ENCODE data around the gene EPS8L2.

Gene EPS8L2

DNA sequence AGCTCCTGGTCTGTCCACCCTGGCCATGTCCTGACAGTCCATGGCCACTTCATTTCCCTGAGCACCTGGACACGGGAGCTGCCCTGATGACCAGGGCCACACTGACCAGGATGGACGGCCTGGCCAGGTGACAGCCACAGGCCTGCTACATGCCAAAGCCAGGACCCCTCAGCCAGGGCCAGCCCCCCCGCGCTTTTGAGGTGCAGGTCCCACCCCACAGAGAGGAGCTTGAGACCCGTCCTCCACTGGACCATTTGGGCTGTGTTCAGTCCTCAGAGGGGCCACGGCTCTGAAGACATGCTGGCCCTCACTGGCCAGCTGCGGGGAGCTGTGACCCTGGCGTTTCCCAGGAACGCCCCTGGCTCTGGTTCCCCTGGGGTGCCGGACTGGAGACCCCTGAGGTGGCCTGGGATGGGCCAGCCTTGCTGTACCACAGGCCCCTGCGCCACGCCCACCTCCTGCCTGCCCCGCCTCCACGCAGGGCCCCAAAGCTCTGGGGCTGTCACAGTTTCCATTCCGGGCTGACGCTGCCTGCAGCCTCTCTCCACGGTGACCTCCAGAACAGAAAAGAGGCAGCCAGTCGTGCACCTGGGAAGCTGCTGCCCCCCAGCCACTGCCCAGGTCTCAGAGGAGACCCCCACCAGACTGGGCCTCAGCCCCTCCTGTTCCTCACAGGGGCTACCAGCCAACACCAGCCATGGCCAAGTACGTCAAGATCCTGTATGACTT, 18.2 kb downstream of the EPS8L2 start:
- Histone ChIP-seq H3K9ac (ENCODE audit: insufficient read length) (no peak overlapping the region), H3K27ac (no peak overlapping the region), H3K36me3 (ENCODE audit: insufficient read depth, low read length) (no peaks in the 10 kb centered on the region), H3K4me3 (no peak overlapping the region), H3K9me3 (ENCODE audit: low read depth, low read length) (no peaks in the 10 kb centered on the region)
- TF ChIP-seq EZH2 (IDR thresholded peaks at IDR 0.05) (no peak), FOXP2 (optimal IDR thresholded peaks at IDR 0.05; ENCODE audit: control extremely low read depth, extremely low read length, insufficient read depth) (no peak), POLR2AphosphoS5 (IDR thresholded peaks at IDR 0.05; ENCODE audit: borderline replicate concordance, low read depth, low read length) (no peak)
- no peak for DNase-seq (ENCODE audit: low read depth, low spot score)

GRCh38 chr11:724778-725386, 18.9 kb downstream of the EPS8L2 start:
- DNase-seq (ENCODE audit: low read depth, low spot score): no peak
- TF ChIP-seq FOXP2 (optimal IDR thresholded peaks at IDR 0.05; ENCODE audit: control extremely low read depth, extremely low read length, insufficient read depth) (no peak), EZH2 (IDR thresholded peaks at IDR 0.05) (no peak), POLR2AphosphoS5 (IDR thresholded peaks at IDR 0.05; ENCODE audit: borderline replicate concordance, low read depth, low read length) (no peak)
- H3K36me3 ChIP-seq (ENCODE audit: insufficient read depth, low read length): no peaks in the 10 kb centered on the region
- H3K9ac ChIP-seq (ENCODE audit: insufficient read length): no peak overlapping the region
- H3K9me3 ChIP-seq (ENCODE audit: low read depth, low read length): no peaks in the 10 kb centered on the region
- no peak overlapping the region for H3K4me3 ChIP-seq
- no peak overlapping the region for H3K27ac ChIP-seq

DNA sequence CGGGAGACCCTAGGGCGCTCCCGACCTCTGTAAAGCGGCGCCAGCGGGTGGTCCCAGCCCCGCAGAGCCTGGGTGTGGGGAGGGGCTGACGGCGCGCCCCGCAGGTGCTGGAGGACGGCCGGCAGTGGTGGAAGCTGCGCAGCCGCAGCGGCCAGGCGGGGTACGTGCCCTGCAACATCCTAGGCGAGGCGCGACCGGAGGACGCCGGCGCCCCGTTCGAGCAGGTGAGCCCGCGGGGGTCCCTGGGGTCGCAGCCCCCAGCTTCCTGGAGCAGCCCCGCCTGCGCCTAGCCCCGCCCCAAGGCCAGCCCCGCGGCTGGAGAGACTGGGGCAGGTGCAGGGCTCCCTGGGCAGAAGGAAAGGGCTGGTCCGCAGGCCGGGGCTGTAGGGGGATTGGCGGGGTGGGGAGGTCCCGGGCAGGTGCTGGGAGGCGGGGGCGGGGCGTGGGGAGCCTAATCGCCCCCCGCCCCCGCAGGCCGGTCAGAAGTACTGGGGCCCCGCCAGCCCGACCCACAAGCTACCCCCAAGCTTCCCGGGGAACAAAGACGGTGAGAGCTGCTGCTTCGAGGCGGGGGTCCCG, 19.7 kb downstream of the EPS8L2 start:
- no peak for DNase-seq (ENCODE audit: low read depth, low spot score)
- H3K9me3 ChIP-seq (ENCODE audit: low read depth, low read length): no peaks in the 10 kb centered on the region
- no peak overlapping the region for H3K4me3 ChIP-seq
- no peak overlapping the region for H3K9ac ChIP-seq (ENCODE audit: insufficient read length)
- H3K27ac ChIP-seq: no peak overlapping the region
- H3K36me3 ChIP-seq (ENCODE audit: insufficient read depth, low read length): no peaks in the 10 kb centered on the region
- no peak for TF ChIP-seq FOXP2 (optimal IDR thresholded peaks at IDR 0.05; ENCODE audit: control extremely low read depth, extremely low read length, insufficient read depth)
- no peak for TF ChIP-seq EZH2 (IDR thresholded peaks at IDR 0.05)
- TF ChIP-seq POLR2AphosphoS5 (IDR thresholded peaks at IDR 0.05; ENCODE audit: borderline replicate concordance, low read depth, low read length): no peak

GRCh38 chr11:726278-727220, 20.5 kb downstream of the EPS8L2 start:
- no peak for TF ChIP-seq POLR2AphosphoS5 (IDR thresholded peaks at IDR 0.05; ENCODE audit: borderline replicate concordance, low read depth, low read length)
- TF ChIP-seq EZH2 (IDR thresholded peaks at IDR 0.05): no peak
- no peak overlapping the region for H3K4me3 ChIP-seq
- no peak for DNase-seq (ENCODE audit: low read depth, low spot score)
- no peak overlapping the region for H3K27ac ChIP-seq
- H3K36me3 ChIP-seq (ENCODE audit: insufficient read depth, low read length): no peaks in the 10 kb centered on the region
- no peaks in the 10 kb centered on the region for H3K9me3 ChIP-seq (ENCODE audit: low read depth, low read length)
- H3K9ac ChIP-seq (ENCODE audit: insufficient read length): no peak overlapping the region

- Histone ChIP-seq H3K27ac (no peak overlapping the region), H3K9ac (ENCODE audit: insufficient read length) (no peak overlapping the region), H3K4me3 (no peak overlapping the region), H3K9me3 (ENCODE audit: low read depth, low read length) (no peaks in the 10 kb centered on the region), H3K36me3 (ENCODE audit: insufficient read depth, low read length) (no peaks in the 10 kb centered on the region)
- TF ChIP-seq FOXP2 (optimal IDR thresholded peaks at IDR 0.05; ENCODE audit: control extremely low read depth, extremely low read length, insufficient read depth): no peak
- no peak for TF ChIP-seq POLR2AphosphoS5 (IDR thresholded peaks at IDR 0.05; ENCODE audit: borderline replicate concordance, low read depth, low read length)
- no peak for TF ChIP-seq EZH2 (IDR thresholded peaks at IDR 0.05)
- no peak for DNase-seq (ENCODE audit: low read depth, low spot score)
Observed at GRCh38 chr11:727281-727701, 21.3 kb downstream of the EPS8L2 start.

DNA sequence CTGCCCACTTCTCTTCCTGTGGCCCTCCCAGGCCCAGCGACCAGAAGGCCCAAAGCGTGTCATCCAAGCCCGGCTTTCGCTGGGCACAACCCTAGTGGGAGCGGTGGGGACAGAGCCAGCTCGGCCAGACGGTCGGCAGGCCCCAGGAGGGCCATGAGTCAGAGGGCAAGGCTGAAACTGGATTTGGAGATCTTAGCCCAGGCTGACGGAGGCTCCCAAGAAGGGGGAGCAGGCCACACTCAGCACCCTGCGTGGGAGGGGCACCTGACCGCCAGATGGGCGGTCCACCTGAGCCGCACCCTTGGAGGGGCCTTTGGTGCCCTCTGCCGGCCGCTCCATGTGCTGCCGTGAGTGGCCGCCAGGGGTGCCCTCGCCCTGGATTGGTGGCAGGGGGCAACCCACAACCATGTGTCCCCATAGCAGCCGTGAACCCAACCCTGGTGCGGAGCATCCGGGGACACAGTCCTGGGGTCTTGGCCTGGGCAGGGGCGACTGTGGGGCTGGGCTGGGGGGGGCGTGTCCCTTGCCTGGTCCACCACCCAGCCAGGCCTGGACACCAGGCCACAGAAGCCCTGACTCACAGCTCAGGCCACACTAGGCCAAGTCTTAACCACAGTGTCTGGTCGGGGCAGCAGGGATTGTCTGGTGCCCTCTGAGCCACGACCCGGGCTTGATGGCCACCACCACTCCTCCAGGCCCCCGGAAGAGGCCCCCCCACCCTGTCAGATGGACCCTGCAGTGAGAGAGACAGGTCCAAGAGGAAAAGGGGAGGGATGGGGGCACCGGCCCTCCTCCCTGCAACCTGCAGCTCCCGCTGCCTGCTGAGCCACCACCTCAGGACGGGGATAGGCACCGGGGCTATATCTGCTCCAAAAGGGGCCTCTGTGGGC, 22.1 kb downstream of the EPS8L2 start:
- DNase-seq (ENCODE audit: low read depth, low spot score): no peak
- H3K36me3 ChIP-seq (ENCODE audit: insufficient read depth, low read length): no peaks in the 10 kb centered on the region
- H3K27ac ChIP-seq: no peak overlapping the region
- no peaks in the 10 kb centered on the region for H3K9me3 ChIP-seq (ENCODE audit: low read depth, low read length)
- H3K9ac ChIP-seq (ENCODE audit: insufficient read length): no peak overlapping the region
- no peak for TF ChIP-seq EZH2 (IDR thresholded peaks at IDR 0.05)
- TF ChIP-seq FOXP2 (optimal IDR thresholded peaks at IDR 0.05; ENCODE audit: control extremely low read depth, extremely low read length, insufficient read depth): no peak
- TF ChIP-seq POLR2AphosphoS5 (IDR thresholded peaks at IDR 0.05; ENCODE audit: borderline replicate concordance, low read depth, low read length): no peak
- no peak overlapping the region for H3K4me3 ChIP-seq

- no peak overlapping the region for H3K27ac ChIP-seq
- no peaks in the 10 kb centered on the region for H3K36me3 ChIP-seq (ENCODE audit: insufficient read depth, low read length)
- no peaks in the 10 kb centered on the region for H3K9me3 ChIP-seq (ENCODE audit: low read depth, low read length)
- DNase-seq (ENCODE audit: low read depth, low spot score): no peak
- no peak overlapping the region for H3K4me3 ChIP-seq
- no peak for TF ChIP-seq POLR2AphosphoS5 (IDR thresholded peaks at IDR 0.05; ENCODE audit: borderline replicate concordance, low read depth, low read length)
- TF ChIP-seq EZH2 (IDR thresholded peaks at IDR 0.05): no peak
- TF ChIP-seq FOXP2 (optimal IDR thresholded peaks at IDR 0.05; ENCODE audit: control extremely low read depth, extremely low read length, insufficient read depth): no peak
- H3K9ac ChIP-seq (ENCODE audit: insufficient read length): no peak overlapping the region
Observed at GRCh38 chr11:728901-729491, 23.0 kb downstream of the EPS8L2 start.
